MM.1S (cell line): ENCODE results near the gene TEX101.

ENCODE experiments used
- CTCF ChIP-seq: fragments of 300-600 bp; sonication (generic); IDR thresholded peaks from 2 replicates; pipeline ENCODE4 v1.5.1; 2016; ENCODE audit warnings: antibody characterized with exemption, low read length, mixed read lengths
- EZH2 ChIP-seq: fragments of 300-600 bp; sonication (generic); optimal IDR thresholded peaks from 2 replicates; pipeline ENCODE3; 2017; ENCODE audit warnings: low read depth, mild to moderate bottlenecking, antibody characterized with exemption, low read length, mixed read lengths
- EZH2phosphoT487 ChIP-seq: fragments of 300-600 bp; sonication (generic); IDR thresholded peaks from 2 replicates; pipeline ENCODE4 v1.6.1; 2018; ENCODE audit warnings: antibody characterized with exemption, low read length

- TF ChIP-seq EZH2phosphoT487 = no peak
- peak; percentile 48 for TF ChIP-seq CTCF
- TF ChIP-seq EZH2 = no peak
These were observed 15.5 kb downstream of the TEX101 start for GRCh38 chr19:43430142-43430710.
